ENCODE results near the gene KCTD7. TPM values are rescaled to one million over a fixed set of nuclear protein-coding genes. Genes with fewer than 3 reads are reported as not detected.
"Not testable (repeated sequence)": the region's sequence is repeated elsewhere in the genome, so short reads cannot be mapped to it uniquely, and the experiment has no call there.

Gene KCTD7
- total RNA-seq (2014; rRNA removed; shearing (Covaris generic); ENCODE audit: low replicate concordance): 2.3 and 5.1 TPM in 2 replicates

- in situ Hi-C loops (cut with HindIII; ENCODE audit: low pct_unique_long_range_greater_than_20kb, low sequenced_read_pairs): no loop called here
- peak; percentile 99 for DNase-seq (ENCODE audit: low read depth)
Observed at GRCh38 chr7:66628361-66629221, at the start of gene KCTD7. Gene KCTD7 (plus strand): TSS chr7:66628881. CDS start chr7:66629065, 184 bp downstream.

DNA sequence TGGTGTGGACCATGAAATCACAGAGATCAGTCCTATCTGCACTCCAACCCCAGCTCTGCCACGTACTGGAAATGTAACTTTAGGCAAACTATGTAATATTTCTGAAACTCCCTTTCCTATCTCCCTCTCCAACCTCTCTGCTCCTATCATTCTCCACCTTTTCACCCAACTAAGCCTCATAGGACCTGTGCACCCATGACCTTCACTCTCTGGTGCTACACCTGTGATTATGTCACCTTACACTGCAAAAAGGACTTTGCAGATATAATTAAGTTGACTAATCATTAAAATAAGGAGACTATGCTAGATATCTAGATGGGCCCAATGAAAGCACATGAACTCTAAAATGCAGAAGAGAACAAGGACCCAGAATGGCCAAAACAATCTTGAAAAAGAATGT lies 48.3 kb upstream of the KCTD7 start:
- in situ Hi-C loops (cut with HindIII; ENCODE audit: low pct_unique_long_range_greater_than_20kb, low sequenced_read_pairs); DNase-seq (ENCODE audit: low read depth): not testable (repeated sequence)

- DNase-seq (ENCODE audit: low read depth); in situ Hi-C loops (cut with HindIII; ENCODE audit: low pct_unique_long_range_greater_than_20kb, low sequenced_read_pairs): not testable (repeated sequence)
Observed at GRCh38 chr7:66582816-66583489, 45.7 kb upstream of the KCTD7 start.

GRCh38 chr7:66583490-66584110 lies 45.1 kb upstream of the KCTD7 start:
- DNase-seq (ENCODE audit: low read depth): no peak
- in situ Hi-C loops (cut with HindIII; ENCODE audit: low pct_unique_long_range_greater_than_20kb, low sequenced_read_pairs): no loop called here

- DNase-seq (ENCODE audit: low read depth): no peak
- in situ Hi-C loops (cut with HindIII; ENCODE audit: low pct_unique_long_range_greater_than_20kb, low sequenced_read_pairs): no loop called here
Observed at GRCh38 chr7:66586181-66586580, 42.5 kb upstream of the KCTD7 start.

DNA sequence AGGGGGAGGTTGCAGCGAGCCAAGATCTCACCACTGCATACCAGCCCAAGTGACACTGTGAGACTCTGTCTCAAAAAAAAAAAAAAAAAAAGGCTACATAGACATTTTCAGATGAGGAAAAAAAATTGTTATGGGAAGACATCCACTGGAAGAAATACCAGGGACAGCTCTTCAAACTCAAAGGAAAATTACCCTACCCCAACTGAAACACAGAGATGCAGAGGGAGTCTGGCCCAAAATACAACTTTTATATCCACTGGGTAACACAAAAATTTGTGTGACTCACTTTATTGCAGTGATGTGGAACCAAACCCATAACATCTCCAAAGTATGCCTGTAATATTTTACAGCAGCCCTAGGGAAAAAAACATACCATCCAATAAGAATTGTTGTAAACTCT lies 40.5 kb upstream of the KCTD7 start:
- in situ Hi-C loops (cut with HindIII; ENCODE audit: low pct_unique_long_range_greater_than_20kb, low sequenced_read_pairs); DNase-seq (ENCODE audit: low read depth): not testable (repeated sequence)

DNA sequence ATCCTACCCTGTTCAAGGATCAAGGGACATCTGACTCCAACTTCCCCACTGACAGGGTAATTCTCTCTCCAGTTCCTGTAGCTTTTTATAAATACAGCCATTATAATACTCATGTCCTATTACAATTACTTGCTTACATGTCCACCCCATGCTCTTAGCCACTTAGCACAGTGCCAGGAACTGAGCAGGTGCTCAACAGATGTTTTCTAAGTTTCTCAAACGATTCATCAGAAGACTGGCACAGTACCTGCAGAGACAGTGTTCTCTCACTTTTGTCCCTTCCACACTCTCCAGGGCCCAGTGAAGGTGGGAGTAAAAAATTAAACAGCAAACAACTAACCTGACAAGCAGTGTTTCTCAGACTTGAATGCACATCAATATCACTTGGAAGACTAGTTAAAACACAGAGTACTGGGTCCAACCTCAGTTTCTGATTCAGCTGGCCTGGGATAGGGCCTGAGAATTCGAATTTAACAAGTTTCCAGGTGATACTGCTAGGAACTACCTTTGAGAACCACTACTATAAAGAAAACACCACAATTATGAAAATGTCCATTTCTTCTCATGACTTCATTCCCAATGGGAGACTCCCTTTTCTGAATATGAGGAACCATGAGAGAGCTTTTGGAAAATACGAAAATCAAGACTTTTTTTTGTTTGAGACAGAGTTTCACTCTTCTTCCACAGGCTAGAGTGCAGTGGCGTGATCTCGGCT lies 39.7 kb upstream of the KCTD7 start:
- DNase-seq (ENCODE audit: low read depth); in situ Hi-C loops (cut with HindIII; ENCODE audit: low pct_unique_long_range_greater_than_20kb, low sequenced_read_pairs): not testable (repeated sequence)

DNA sequence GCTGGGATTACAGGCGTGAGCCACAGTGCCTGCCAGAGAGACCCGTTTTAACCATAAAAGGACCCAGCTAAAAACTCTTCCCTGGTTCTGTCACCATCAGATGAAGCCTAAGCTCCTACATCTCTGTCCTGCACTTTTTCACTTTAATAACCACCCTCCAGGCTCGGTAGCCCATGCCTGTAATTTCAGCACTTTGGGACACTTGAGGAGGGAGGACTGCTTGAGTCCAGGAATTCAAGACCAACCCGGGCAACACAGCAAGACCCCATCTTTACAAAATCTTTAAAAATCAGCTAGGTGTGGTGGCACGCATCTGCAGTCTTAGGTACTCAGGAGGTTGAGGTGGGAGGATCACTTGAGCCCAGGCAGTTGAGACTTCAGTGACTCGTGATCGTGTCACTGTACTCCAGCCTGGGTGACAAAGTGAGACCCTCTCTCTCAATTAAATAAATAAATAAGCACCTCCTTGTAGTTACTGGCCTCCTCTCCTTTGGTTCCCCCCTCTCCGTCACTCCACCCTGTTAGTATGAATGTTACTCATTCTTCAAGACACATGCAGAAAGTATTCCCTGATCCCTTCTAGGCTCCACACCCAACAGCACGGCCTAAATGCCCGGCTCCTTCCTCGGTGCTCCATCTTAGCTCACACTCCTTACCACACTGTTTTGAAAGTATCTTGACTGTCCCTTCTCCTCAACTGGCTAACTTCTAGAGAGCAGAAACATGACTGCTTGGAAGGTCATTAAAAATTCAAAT lies 38.2 kb upstream of the KCTD7 start:
- DNase-seq (ENCODE audit: low read depth): peak; percentile 30
- in situ Hi-C loops (cut with HindIII; ENCODE audit: low pct_unique_long_range_greater_than_20kb, low sequenced_read_pairs): not testable (repeated sequence)

- DNase-seq (ENCODE audit: low read depth); in situ Hi-C loops (cut with HindIII; ENCODE audit: low pct_unique_long_range_greater_than_20kb, low sequenced_read_pairs): not testable (repeated sequence)
Observed at GRCh38 chr7:66591058-66591798, 37.5 kb upstream of the KCTD7 start.

DNA sequence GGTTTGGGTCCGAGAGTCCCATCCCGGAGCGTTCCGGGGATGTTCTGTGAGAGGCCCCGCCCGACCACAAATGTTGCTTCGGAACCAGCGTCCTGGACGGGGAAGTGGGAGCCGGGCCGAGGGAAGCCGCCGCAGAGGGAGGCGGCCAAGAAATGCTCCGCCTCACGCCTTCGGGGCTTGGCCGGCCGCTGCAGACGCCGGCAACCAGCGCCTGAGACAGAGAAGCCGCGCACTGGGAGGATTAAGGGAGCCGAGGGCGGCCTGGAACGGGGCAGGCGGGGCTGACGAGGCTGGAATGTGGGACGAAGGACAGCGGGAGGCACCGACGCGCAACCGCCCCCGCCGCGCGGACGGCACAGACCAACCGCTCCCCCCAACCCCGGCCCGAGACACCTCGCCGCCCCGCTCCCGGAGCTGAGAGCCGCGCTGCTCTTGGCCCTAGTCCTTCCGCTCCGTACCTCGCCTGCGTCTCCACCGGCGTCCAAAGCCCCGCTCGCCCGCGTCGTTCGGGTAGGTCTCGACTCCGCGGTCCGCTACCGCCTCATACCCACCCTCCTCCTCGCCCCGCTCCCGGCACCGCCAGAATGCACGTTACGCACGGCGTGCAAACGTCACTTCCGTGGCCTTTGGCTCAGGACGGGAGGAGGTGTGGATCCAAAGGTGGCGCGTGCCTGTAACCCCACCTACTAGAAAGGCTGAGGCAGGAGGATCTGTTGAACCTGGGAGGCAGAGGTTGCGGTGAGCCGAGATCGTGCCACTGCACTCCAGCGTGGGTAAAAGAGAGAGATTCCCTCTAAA lies 36.7 kb upstream of the KCTD7 start:
- DNase-seq (ENCODE audit: low read depth): peak; percentile 92
- in situ Hi-C loops (cut with HindIII; ENCODE audit: low pct_unique_long_range_greater_than_20kb, low sequenced_read_pairs): no loop called here

DNA sequence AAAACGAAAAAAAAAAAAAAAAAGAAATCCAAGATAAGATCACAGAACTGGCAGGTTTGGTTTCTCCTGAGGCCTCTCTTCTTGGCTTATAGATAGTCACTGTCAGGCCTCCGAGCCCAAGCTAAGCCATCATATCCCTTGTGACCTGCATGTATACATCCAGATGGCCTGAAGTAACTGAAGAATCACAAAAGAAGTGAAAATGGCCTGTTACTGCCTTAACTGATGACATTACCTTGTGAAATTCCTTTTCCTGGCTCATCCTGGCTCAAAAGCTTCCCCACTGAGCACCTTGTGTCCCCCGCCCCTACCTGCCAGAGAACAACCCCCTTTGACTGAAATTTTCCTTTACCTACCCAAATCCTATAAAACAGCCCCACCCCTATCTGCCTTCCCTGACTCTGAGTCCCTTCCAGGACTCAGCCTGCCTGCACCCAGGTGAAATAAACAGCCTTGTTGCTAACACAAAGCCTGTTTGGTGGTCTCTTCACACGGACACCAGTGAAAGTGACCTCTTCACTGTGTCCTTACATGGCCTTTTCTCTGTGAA lies 36.0 kb upstream of the KCTD7 start:
- not testable (repeated sequence) for DNase-seq (ENCODE audit: low read depth)

DNA sequence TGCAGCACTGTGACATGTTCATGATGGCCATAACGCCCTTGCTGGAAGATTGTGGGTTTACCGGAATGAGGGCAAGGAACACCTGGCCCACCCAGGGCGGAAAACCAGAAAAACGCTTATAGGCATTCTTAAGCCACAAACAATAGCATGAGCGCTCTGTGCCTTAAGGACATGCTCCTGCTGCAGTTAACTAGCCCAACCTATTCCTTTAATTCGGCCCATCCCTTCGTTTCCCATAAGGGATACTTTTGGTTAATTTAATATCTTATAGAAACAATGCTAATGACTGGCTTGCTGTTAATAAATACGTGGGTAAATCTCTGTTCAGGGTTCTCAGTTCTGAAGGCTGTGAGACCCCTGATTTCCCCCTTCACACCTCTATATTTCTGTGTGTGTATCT lies 34.6 kb upstream of the KCTD7 start:
- in situ Hi-C loops (cut with HindIII; ENCODE audit: low pct_unique_long_range_greater_than_20kb, low sequenced_read_pairs); DNase-seq (ENCODE audit: low read depth): not testable (repeated sequence)

More for the DNA sequence above, 36.0 kb upstream of the KCTD7 start:
- in situ Hi-C loops (cut with HindIII; ENCODE audit: low pct_unique_long_range_greater_than_20kb, low sequenced_read_pairs): not testable (repeated sequence)

GRCh38 chr7:66597461-66597860 lies 31.2 kb upstream of the KCTD7 start:
- in situ Hi-C loops (cut with HindIII; ENCODE audit: low pct_unique_long_range_greater_than_20kb, low sequenced_read_pairs): no loop called here
- no peak for DNase-seq (ENCODE audit: low read depth)

GRCh38 chr7:66602159-66602558 lies 26.5 kb upstream of the KCTD7 start:
- in situ Hi-C loops (cut with HindIII; ENCODE audit: low pct_unique_long_range_greater_than_20kb, low sequenced_read_pairs): no loop called here
- DNase-seq (ENCODE audit: low read depth): no peak

GRCh38 chr7:66604198-66604597 lies 24.5 kb upstream of the KCTD7 start:
- in situ Hi-C loops (cut with HindIII; ENCODE audit: low pct_unique_long_range_greater_than_20kb, low sequenced_read_pairs): no loop called here
- DNase-seq (ENCODE audit: low read depth): no peak
